IPS-18c (cell line): ENCODE results near the gene RASSF6.
"Not testable (repeated sequence)": the region's sequence is repeated elsewhere in the genome, so short reads cannot be mapped to it uniquely, and the experiment has no call there.

ENCODE experiments used
- H3K4me3 ChIP-seq: 2 replicates; pipeline ENCODE4 v1.7.0; 2013; ENCODE audit warnings: low read depth, mild to moderate bottlenecking, low read length, moderate library complexity; ENCODE audit not compliant: insufficient read depth
- H3K9me3 ChIP-seq: one replicate; pipeline ENCODE4 v1.6.1; 2013; ENCODE audit warnings: mild to moderate bottlenecking, low read length, moderate library complexity; ENCODE audit not compliant: control insufficient read depth, insufficient read depth

RASSF6 gene, protein sequence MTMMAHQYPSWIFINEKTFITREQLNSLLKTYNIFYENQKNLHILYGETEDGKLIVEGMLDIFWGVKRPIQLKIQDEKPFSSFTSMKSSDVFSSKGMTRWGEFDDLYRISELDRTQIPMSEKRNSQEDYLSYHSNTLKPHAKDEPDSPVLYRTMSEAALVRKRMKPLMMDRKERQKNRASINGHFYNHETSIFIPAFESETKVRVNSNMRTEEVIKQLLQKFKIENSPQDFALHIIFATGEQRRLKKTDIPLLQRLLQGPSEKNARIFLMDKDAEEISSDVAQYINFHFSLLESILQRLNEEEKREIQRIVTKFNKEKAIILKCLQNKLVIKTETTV

DNA sequence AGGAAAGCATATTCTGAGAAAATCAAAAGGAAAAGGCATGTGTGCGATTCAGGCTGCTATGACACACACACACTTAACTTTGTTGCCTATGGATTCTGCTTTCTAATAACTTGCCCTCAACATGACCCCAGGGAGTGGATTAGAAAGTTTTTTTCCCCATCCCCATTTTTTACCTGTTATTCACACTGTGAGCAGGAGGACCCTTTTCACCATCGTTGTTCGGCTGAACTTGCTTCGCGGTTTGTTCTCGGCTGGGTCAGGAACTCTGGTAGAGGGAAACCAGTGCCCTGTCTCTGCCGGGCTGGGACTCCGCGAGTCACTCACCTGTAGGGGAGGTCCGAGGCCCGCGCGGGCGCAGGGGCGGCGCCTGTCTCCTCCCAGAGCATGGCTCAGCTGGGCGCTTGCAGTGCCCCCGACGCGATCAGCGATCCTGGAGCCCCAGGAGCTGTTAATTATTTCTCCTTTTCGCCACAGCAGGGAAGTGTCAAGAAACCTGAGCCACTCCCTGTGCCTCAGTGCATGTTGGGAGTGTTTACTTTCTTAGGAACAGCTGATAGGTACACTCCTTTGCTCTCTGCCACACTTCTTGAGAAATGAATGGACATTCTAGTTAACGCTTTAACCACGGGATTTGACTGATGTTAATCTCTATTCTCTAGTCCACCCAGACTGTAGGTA, at the start of gene RASSF6:
Gene RASSF6, minus strand, starts transcription at position 322 of the 678 bp plus-strand sequence. CDS start 8,641 bp downstream, outside the sequence.
- Histone ChIP-seq H3K9me3 (no peaks in the 10 kb centered on the region), H3K4me3 (peak within 1 kb of the TSS; percentile 36; the same call in 1 of the 2 replicates)

DNA sequence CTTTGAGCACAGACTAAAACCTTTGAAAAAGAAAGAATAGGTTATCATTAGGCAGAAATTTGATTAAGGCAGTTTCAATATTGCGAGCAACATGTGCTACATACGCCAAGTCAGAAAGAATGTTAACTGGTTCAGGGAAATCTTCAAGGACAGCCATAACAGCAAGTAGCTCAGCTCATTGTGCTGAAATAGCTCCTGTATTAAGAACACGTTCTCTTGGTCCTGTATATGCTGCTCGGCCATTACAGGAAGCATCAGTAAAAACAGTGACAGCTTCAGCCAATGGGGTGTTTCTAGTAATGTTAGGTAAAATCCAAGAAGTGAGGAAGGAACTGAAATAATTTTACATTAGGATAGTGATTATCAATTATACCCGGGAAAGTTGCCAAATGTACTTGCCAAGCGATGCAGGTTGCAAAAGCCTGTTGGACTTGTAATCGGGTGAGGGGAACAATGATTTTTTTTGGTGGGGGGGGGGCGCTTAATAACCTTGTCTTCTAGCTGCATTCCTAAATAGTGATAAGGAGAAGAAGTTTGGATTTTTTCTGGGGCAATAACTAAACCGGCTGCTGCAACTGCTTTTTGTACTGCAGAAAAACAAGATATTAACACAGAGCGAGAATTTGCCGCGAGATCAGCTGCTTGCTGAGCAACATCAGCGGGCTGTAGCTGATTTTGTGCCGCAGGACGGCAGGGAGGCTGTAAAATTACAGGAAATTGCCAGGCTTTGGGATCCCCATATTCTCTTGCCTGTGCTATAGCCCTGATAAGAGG, 49.4 kb upstream of the RASSF6 start:
- no peaks in the 10 kb centered on the region for H3K9me3 ChIP-seq
- no peak overlapping the region for H3K4me3 ChIP-seq

DNA sequence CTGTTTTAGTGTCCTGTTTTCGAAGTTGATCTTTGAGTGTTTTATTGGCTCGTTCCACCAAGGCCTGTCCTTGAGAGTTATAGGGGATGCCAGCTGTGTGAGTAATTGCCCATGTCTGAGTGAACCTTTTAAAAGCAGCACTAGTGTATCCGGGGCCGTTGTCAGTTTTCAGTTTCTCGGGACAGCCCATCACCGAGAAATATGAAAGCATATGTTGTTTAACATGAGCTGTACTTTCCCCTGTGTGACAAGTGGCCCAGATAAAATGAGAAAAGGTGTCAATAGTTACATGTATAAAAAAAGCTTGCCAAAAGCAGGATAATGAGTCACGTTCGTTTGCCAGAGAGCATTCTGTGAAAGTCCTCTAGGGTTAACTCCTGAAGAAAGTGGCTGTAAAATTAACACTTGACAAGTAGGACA, 48.6 kb upstream of the RASSF6 start:
- H3K9me3 ChIP-seq, result no peaks in the 10 kb centered on the region

DNA sequence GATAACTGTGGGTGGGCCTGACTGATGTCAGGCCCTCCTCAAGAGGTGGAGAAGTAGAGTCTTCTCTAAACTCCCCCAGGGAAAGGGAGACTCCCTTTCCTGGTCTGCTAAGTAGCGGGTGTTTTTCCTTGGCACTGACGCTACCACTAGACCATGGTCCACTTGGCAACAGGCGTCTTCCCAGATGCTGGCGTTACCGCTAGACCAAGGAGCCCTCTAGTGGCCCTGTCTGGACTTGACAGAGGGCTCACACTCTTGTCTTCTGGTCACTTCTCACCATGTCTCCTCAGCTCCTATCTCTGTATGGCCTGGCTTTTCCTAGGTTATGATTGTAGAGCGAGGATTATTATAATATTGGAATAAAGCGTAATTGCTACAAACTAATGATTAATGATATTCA, 45.7 kb upstream of the RASSF6 start:
- not testable (repeated sequence) for H3K4me3 ChIP-seq, H3K9me3 ChIP-seq

More for the DNA sequence above, 48.6 kb upstream of the RASSF6 start:
- no peak overlapping the region for H3K4me3 ChIP-seq

DNA sequence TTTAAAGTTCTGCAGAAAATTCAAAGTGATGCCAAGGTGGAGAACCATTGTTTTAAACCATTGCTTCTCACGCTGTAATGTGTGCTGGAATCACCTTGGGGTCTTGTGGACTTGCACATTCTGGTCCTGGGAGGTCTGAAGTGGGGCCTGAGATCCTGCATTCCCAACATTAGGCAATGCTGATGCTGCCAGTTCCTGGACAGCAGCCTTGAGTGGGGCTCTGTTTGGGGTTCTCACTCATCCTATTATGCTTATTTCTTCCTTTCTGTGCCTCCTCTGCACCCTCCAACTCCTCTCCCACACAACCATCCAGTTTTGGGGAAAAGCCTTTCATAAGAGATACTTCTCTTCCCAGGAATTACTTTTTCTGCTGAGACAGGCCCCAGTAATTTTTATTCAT, 44.2 kb upstream of the RASSF6 start:
- H3K9me3 ChIP-seq, result no peaks in the 10 kb centered on the region
- H3K4me3 ChIP-seq, result no peak overlapping the region

DNA sequence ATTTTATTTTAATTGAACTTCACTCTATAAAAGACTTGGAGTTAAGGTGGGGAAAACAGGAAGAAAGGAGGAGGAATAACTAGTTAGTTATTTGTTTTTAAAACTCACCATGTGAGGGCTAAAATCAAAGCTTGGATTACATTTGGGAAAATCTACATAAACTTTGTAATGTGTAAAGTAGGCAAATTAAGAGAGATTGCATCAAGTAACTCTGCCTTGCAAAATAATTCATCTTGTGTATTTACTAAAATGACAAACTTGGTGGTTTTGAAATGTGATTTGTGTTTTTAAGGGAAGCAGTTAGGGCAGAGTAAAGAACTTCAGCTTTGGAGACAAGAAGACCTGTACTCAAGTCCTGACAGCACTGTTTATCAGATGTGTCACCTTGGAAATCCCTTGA, 43.3 kb upstream of the RASSF6 start:
- Histone ChIP-seq H3K4me3 (no peak overlapping the region), H3K9me3 (no peaks in the 10 kb centered on the region)

DNA sequence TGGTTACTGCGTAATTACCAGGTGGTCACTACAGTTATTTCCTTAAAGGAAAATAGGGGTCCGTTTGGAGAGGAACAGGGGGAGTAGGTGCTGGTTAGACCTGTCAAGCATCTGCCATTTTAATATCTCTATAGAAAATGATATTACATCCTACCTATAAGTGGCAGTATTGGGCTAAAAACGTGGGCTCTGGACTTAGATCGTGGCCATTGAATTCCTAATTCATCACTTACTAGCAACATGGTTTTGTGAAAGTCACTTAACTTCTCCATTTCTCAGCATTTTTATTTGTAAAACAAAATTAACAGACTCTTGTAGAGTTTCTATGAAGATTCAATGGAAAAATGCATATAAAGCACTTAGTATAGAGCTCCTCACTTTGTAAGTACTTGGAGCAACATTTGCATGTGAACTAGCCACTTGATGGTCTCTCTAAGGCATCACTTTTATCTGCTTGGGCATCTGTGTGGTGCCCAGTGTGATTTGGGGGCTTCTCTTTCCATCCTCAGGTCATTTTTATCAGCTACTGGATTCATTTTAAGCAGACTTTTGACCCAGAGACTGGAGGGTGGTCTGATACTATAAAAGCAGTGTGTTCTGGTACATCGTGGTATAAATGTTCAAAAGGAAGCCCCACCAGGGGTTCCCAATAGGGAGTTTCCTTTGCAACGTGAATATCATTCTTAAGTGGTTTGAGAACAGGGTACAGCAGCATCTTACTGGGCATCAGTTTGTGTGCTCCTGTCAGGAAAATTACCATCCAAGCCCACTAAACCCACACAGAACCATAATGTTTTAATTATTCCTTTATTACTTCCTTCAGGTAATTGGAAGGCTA, 42.7 kb upstream of the RASSF6 start:
- Histone ChIP-seq H3K4me3 (no peak overlapping the region), H3K9me3 (no peaks in the 10 kb centered on the region)

DNA sequence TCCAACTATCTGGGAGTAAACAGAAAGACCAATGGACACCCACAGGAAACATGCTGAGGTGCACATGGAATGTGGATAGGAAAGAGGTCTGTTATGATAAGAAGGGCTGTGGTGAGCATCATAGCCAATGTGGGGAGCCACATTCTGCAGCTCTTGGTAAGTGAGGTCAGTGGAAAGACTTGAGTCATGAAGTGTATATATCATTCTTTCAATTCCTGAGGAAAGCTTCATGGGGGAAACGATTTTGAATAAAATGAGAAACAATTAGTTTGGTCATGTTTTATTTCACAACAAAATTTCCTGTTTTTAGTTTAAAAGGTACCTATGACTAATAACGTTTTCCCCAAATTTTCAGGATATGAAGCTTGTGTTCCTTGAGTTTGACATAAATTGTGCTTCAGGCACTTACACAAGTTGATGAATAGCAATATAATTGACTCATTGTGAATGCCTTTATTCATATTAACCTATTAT, 41.4 kb upstream of the RASSF6 start:
- H3K9me3 ChIP-seq, result no peaks in the 10 kb centered on the region
- no peak overlapping the region for H3K4me3 ChIP-seq

DNA sequence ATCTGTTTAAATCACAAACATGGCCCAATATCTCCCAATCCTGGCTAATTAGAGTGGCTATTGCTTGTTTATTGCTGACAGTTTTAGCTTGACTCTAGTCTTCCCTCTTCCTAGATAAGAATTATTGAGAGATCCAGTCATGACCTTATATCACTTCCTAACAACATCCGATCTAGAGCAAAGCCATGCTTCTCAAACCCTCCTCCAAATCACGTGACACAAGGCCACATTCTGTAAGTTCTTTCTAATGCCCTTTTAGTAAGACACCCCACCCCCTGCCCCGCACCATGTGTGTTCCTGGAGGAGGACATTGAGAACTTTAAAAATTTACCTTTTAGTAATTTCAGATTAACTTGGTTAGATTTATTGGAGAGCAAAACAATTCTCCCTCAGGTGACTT, 40.6 kb upstream of the RASSF6 start:
- Histone ChIP-seq H3K4me3 (no peak overlapping the region), H3K9me3 (no peaks in the 10 kb centered on the region)

DNA sequence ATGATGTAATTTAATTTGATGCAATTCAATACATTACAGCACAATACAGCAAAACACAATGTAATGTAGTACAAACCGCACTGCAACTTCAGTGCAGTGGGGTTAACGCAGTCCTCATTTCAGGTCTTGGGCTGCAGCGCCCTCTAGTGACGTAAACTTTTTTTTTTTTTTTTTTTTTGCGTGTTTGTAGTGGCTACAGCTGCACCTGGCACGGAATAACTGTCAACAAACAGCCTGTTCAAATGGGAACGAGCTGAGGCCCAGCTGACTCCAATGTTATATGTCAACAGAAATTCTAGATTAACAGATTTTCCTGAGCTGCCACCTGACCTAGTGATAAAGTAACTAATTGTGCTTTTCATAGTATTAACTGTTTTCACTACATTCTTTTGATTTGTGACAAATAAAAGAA, 33.5 kb upstream of the RASSF6 start:
- H3K9me3 ChIP-seq, result no peaks in the 10 kb centered on the region
- H3K4me3 ChIP-seq, result no peak overlapping the region

DNA sequence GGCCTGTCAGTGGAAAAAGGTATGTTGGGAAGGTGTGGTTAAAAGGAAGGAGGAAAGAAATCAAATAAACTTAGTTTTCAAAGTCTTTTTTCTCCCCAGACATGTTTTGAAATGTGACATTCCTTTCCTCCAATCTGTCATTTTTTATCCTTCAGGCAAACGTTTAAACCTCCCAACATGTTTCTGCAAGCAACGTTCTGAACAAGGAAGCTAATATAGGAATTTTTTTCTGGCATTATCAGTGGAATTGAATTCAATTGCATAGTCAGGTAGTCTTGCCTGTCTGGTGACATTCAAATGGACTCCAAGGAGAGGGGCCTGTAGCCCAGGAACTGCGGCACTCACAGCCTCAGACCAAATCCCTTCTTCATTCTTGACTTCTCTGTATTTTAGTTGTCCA, 30.0 kb upstream of the RASSF6 start:
- no peak overlapping the region for H3K4me3 ChIP-seq
- H3K9me3 ChIP-seq, result no peaks in the 10 kb centered on the region

DNA sequence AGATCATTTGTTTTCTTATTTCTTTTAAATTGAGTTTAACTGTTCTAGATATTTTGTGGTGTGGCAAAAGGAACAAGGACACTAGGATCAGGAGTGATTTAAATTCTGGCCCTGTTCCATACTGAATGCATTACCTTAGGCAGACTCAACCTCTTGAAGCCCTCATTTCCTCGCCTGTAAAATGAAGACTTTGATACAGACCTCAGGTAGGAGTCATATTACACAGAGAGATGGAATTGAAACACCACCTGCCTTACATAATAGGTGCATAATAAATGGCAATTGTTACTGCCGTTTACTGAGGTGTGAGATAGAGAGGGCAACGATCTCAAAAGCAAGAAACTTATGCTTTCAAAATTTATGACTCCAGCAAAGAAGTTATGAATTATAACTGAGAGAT, 28.2 kb upstream of the RASSF6 start:
- no peaks in the 10 kb centered on the region for H3K9me3 ChIP-seq
- H3K4me3 ChIP-seq, result no peak overlapping the region

DNA sequence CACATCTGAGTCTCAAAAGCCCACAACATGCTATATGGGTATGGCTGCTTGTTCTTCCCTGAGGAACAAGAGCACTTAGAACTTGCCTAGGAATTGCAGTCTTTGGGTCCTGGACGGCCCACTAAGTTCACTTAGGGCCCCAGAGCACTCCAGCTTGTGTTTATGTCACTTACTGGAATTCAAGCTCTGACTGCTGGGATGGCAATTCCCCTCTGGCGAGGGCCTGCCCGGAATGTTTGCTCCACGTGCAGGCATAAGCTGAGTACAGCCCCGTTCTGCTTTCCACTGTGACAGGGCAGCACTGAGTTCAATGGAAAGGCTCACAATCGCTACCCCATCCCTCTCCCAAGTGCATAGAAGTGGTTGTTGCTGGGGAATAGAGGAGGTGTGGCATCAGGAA, 25.9 kb upstream of the RASSF6 start:
- H3K4me3 ChIP-seq, result no peak overlapping the region
- H3K9me3 ChIP-seq, result no peaks in the 10 kb centered on the region

DNA sequence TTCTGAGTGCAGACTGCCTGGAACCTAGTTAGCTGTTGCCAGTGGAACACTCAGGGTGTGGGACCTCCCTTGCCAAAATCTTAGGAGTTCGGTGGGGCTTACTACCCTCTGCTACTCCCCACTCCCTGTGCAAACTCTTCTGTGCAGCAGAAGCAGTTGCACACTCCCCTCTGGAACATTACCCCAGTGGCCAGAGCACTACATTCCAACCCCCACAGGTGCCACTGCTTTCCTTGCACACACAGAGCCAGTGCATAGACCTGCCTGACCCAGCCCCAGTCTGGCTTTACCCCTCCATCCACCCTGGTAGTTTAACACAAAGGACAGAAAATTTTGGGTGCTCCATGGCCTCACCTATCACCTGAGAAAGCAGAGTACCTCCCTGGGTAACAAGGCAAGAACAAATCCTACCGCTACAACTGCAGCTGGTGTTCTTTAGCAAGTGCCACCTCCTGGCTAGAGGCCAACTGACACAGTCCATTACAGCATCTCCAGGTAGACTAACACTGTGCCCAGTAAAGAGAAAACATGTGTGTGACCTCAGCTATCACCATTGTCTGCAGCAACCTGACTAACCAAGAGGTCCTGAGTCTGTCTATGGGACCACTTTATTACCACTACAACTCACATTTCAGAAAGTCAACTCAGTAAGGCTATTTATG, 11.5 kb upstream of the RASSF6 start:
- Histone ChIP-seq H3K4me3 (no peak overlapping the region; the same call in 1 of the 2 replicates), H3K9me3 (no peaks in the 10 kb centered on the region)

DNA sequence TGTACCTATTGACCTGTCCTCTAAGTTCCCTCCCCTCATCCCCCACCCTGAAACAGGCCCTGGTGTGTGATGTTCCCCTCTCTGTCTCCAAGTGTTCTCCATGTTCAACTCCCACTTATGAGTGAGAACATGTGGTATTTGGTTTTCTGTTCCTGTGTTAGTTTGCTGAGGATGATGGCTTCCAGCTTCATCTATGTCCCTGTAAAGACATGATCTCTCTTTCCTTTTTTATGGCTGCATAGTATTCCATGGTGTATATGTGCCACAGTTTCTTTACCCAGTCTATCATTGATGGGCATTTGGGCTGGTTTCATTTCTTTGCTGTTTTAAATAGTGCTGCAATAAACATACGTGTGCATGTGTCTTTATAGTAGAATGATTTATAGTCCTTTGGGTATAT, 8.6 kb upstream of the RASSF6 start:
- H3K4me3 ChIP-seq, H3K9me3 ChIP-seq: not testable (repeated sequence)

DNA sequence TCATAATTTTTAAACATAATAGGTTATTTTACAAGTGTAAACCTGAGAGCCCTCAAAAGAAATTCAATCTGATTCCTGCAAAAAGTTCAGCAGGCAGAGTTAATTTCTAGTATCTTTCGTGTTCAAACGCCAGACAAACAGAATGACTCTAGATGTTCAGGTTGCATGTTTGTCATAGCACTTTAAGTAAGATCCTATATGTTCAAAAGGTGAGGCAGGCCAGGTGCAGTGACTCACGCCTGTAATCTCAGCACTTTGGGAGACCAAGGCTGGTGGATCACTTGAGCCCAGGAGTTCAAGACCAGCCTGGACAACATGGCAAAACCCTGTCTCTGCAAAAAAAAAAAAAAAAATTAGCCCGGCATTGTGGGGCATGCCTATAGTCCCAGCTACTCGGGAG, 1.1 kb upstream of the RASSF6 start:
- Histone ChIP-seq H3K4me3 (no peak overlapping the region), H3K9me3 (no peaks in the 10 kb centered on the region)

DNA sequence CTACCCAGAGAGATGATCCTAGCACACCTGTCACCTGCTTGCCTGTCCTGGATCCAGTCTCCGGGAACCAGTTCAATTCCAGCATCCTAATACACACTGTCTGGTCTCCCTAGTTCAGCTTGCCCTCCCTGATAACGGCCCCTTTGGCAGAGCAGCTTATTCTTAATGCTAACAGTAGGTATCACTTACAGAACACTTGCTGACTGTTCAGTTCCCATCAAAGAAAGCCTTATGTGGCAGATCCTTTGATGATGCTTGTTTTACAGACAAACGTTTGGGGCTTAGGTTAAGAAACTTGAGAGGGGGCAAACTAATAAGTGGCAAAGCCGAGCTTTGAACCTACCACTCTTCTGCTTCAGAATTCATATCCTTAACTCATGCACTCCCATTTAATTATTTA, 890 bp downstream of the RASSF6 start:
- Histone ChIP-seq H3K4me3 (no peak overlapping the region), H3K9me3 (no peaks in the 10 kb centered on the region)
